DMS114 treated with DMSO at 0.1 percent for 48 hours (cell line): Measurements from ENCODE around the gene DYNLT4.

ENCODE experiments used
- DNase-seq: peaks from one replicate; lab custom pipeline; 2025; ENCODE audit not compliant: unreplicated experiment; lab: John Stamatoyannopoulos, UW

The DYNLT4 gene

GRCh38 chr1:44790968-44791801, 16.0 kb downstream of the DYNLT4 start:
- DNase-seq = no peak

- DNase-seq = no peak
Observed at GRCh38 chr1:44788120-44788860, 18.9 kb downstream of the DYNLT4 start, which contains the start of gene BEST4. Gene BEST4, minus strand, starts transcription at chr1:44788170. Its CDS starts 465 bp downstream, at chr1:44787705.

- no peak for DNase-seq
Observed at GRCh38 chr1:44787506-44787905, 19.6 kb downstream of the DYNLT4 start.

GRCh38 chr1:44786841-44787426, 20.2 kb downstream of the DYNLT4 start:
- DNase-seq = no peak

- no peak for DNase-seq
Observed at GRCh38 chr1:44786138-44786840, 20.9 kb downstream of the DYNLT4 start.

GRCh38 chr1:44785501-44786137, 21.5 kb downstream of the DYNLT4 start:
- DNase-seq = no peak

GRCh38 chr1:44785029-44785380, 22.1 kb downstream of the DYNLT4 start:
- no peak for DNase-seq

GRCh38 chr1:44784094-44785028, 22.8 kb downstream of the DYNLT4 start:
- DNase-seq = no peak

GRCh38 chr1:44783697-44784093, 23.5 kb downstream of the DYNLT4 start:
- no peak for DNase-seq

- DNase-seq = no peak
Observed at GRCh38 chr1:44780583-44781121, 26.5 kb downstream of the DYNLT4 start.

GRCh38 chr1:44778705-44779576, 28.2 kb downstream of the DYNLT4 start:
- DNase-seq = no peak

GRCh38 chr1:44777969-44778635, 29.0 kb downstream of the DYNLT4 start:
- no peak for DNase-seq

GRCh38 chr1:44777547-44777946, 29.6 kb downstream of the DYNLT4 start:
- no peak for DNase-seq

- DNase-seq = no peak
Observed at GRCh38 chr1:44776730-44777068, 30.5 kb downstream of the DYNLT4 start.

GRCh38 chr1:44775930-44776729, 31.0 kb downstream of the DYNLT4 start:
- DNase-seq = no peak

GRCh38 chr1:44775078-44775929, 31.8 kb downstream of the DYNLT4 start, which contains the start of gene RPS8:
Gene RPS8, plus strand, starts transcription at chr1:44775540. Its CDS starts 57 bp downstream, at chr1:44775597.
- DNase-seq = peak; percentile 94
